Measurements from ENCODE around the gene PNMA8A. TPM values are rescaled to one million over a fixed set of nuclear protein-coding genes. Genes with fewer than 3 reads are reported as not detected.

Gene PNMA8A
- total RNA-seq, 6 experiments from 2014 or later: 0.06 to 0.26 (median 0.23) TPM; not detected in 2

DNA sequence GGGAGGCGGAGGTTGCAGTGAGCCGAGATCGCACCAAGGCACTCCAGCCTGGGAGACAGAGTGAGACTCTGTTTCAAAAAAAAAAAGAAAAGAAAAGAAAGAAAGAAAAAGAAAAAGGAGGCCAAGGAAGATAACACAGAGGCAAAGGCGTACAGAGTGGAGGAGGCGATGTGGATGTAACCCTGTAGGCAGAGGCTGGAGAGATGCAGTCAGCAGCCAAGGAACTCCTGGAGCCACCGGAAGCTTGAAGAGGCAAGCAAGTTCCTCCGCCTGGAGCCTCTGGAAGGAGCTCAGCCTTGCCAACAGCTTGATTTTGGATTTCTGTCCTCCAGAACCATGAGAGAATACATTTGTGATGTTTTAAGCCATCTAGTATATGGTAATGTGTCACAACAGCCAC is 51.3 kb downstream of the PNMA8A start:
- Histone ChIP-seq H3K27ac (no peak overlapping the region), H3K36me3 (no peaks in the 10 kb centered on the region), H3K27me3 (peaks cover 0 to 8% of the 10 kb centered on the region in 2 donors), H3K4me1 (peaks cover 0 to 7% (median 0%) of the 10 kb centered on the region in 4 donors), H3K4me3 (no peak overlapping the region), H3K9me3 (no peaks in the 10 kb centered on the region)
- DNase-seq (no peak), ATAC-seq (no peak)
- intact Hi-C loops (cut with DNase I): no loop called here
- TF ChIP-seq POLR2A (IDR thresholded peaks at IDR 0.05): no peak
- TF ChIP-seq, protein P1, sequence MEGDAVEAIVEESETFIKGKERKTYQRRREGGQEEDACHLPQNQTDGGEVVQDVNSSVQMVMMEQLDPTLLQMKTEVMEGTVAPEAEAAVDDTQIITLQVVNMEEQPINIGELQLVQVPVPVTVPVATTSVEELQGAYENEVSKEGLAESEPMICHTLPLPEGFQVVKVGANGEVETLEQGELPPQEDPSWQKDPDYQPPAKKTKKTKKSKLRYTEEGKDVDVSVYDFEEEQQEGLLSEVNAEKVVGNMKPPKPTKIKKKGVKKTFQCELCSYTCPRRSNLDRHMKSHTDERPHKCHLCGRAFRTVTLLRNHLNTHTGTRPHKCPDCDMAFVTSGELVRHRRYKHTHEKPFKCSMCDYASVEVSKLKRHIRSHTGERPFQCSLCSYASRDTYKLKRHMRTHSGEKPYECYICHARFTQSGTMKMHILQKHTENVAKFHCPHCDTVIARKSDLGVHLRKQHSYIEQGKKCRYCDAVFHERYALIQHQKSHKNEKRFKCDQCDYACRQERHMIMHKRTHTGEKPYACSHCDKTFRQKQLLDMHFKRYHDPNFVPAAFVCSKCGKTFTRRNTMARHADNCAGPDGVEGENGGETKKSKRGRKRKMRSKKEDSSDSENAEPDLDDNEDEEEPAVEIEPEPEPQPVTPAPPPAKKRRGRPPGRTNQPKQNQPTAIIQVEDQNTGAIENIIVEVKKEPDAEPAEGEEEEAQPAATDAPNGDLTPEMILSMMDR (IDR thresholded peaks at IDR 0.05): no peak
- 95% methylated on average over 3 of the region's 7 CpGs for WGBS (ENCODE audit: insufficient coverage, low coverage, low lambda C conversion rate, missing lambda C conversion rate)

Other genes starting within 250 kb of the PNMA8A start
- not detected for gene IGFL1, start 241.8 kb downstream of the PNMA8A start, total RNA-seq
- 1 to 10 TPM in 5 of 6 experiments, under 1 TPM in 1; 0.47 to 9.2 (median 4.5) TPM for gene HIF3A, start 174.5 kb downstream of the PNMA8A start, total RNA-seq
- 10 to 100 TPM; 23.9 to 47.8 (median 36.0) TPM for gene PPP5C, start 124.5 kb downstream of the PNMA8A start, total RNA-seq
- under 1 TPM in 5 of 6 experiments, not detected in 1; 0.26 to 0.55 (median 0.44) TPM for gene CCDC8, start 58.0 kb downstream of the PNMA8A start, total RNA-seq
- gene PNMA8C, start 42.6 kb downstream of the PNMA8A start, total RNA-seq: not detected
- under 1 TPM; 0.20 to 0.55 (median 0.33) TPM for gene PNMA8B, start 24.3 kb upstream of the PNMA8A start, total RNA-seq
- 100 to 1,000 TPM in 1 of 6 experiments, 10 to 100 TPM in 5; 83.8 to 119 (median 92.2) TPM for gene CALM3, start 129.8 kb upstream of the PNMA8A start, total RNA-seq
- 1 to 10 TPM; 2.4 to 4.1 (median 3.0) TPM for gene PTGIR, start 153.5 kb upstream of the PNMA8A start, total RNA-seq
- not detected for gene GNG8, start 164.6 kb upstream of the PNMA8A start, total RNA-seq
- 1 to 10 TPM in 3 of 6 experiments, under 1 TPM in 3; 0.46 to 1.6 (median 0.93) TPM for gene DACT3, start 189.6 kb upstream of the PNMA8A start, total RNA-seq
- gene PRKD2, start 245.6 kb upstream of the PNMA8A start, total RNA-seq: 10 to 100 TPM; 15.1 to 20.2 (median 16.9) TPM

All from right lobe of liver (tissue), 6 donors.